ENCODE data around the gene ARHGAP15.

ARHGAP15 gene

GRCh38 chr2:143577489-143577888 is 448.3 kb downstream of the ARHGAP15 start:
- no peak overlapping the region for H3K27ac ChIP-seq
- TF ChIP-seq ZFX (IDR thresholded peaks at IDR 0.05; ENCODE audit: borderline replicate concordance), result no peak
- TF ChIP-seq, protein P1, sequence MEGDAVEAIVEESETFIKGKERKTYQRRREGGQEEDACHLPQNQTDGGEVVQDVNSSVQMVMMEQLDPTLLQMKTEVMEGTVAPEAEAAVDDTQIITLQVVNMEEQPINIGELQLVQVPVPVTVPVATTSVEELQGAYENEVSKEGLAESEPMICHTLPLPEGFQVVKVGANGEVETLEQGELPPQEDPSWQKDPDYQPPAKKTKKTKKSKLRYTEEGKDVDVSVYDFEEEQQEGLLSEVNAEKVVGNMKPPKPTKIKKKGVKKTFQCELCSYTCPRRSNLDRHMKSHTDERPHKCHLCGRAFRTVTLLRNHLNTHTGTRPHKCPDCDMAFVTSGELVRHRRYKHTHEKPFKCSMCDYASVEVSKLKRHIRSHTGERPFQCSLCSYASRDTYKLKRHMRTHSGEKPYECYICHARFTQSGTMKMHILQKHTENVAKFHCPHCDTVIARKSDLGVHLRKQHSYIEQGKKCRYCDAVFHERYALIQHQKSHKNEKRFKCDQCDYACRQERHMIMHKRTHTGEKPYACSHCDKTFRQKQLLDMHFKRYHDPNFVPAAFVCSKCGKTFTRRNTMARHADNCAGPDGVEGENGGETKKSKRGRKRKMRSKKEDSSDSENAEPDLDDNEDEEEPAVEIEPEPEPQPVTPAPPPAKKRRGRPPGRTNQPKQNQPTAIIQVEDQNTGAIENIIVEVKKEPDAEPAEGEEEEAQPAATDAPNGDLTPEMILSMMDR (IDR thresholded peaks at IDR 0.05), result no peak

GRCh38 chr2:143579456-143579855 is 450.2 kb downstream of the ARHGAP15 start:
- no peak overlapping the region for H3K27ac ChIP-seq
- no peak for TF ChIP-seq ZFX (IDR thresholded peaks at IDR 0.05; ENCODE audit: borderline replicate concordance)
- TF ChIP-seq, protein P1 (IDR thresholded peaks at IDR 0.05), result no peak

DNA sequence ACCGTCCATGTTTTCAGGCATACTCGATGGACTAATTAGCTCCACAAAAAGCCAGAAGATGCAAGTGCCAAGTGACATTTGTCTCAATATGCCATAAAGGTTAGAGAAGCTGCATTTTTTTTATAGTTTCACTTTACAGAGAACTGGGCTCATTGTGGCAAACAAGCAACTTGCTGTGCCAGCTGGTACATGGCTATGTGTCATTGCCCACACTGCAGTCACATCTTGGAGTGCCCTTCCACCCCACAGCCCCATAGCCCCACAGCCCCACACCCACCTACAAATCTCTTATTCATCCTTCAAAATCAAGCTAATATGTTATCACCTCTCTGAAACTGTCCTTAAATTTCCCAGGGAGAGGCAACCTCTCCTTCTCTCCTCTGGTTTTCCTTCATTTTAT is 451.9 kb downstream of the ARHGAP15 start:
- no peak for TF ChIP-seq ZFX (IDR thresholded peaks at IDR 0.05; ENCODE audit: borderline replicate concordance)
- TF ChIP-seq, protein P1 (IDR thresholded peaks at IDR 0.05), result no peak
- H3K27ac ChIP-seq, result no peak overlapping the region

- no peak for TF ChIP-seq ZFX (IDR thresholded peaks at IDR 0.05; ENCODE audit: borderline replicate concordance)
- TF ChIP-seq, protein P1 (IDR thresholded peaks at IDR 0.05), result no peak
- no peak overlapping the region for H3K27ac ChIP-seq
These were observed 453.0 kb downstream of the ARHGAP15 start for GRCh38 chr2:143582046-143582747.

GRCh38 chr2:143584936-143585335 is 455.7 kb downstream of the ARHGAP15 start:
- TF ChIP-seq, protein P1 (IDR thresholded peaks at IDR 0.05), result no peak
- no peak for TF ChIP-seq ZFX (IDR thresholded peaks at IDR 0.05; ENCODE audit: borderline replicate concordance)
- no peak overlapping the region for H3K27ac ChIP-seq

DNA sequence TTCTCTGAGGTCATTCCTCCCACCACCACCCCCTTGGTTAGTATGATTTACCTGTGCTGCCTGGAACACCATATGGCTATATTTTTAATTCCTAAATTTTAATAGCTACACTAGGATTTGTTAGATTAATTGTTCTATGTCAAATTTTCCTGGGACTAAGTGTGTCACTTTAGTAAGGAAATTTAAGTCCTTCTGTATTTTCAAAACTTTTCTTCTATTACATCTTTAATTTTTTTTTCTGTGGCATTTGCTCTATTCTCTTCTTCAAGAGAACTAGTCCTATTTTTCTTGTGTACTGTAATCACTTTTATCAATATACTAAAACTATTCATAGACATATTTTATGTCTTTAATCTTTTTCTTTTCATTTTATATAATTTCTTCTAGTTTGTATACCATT is 456.9 kb downstream of the ARHGAP15 start:
- TF ChIP-seq, protein P1 (IDR thresholded peaks at IDR 0.05), result no peak
- no peak for TF ChIP-seq ZFX (IDR thresholded peaks at IDR 0.05; ENCODE audit: borderline replicate concordance)
- no peak overlapping the region for H3K27ac ChIP-seq

GRCh38 chr2:143588746-143589145 is 459.5 kb downstream of the ARHGAP15 start:
- no peak for TF ChIP-seq ZFX (IDR thresholded peaks at IDR 0.05; ENCODE audit: borderline replicate concordance)
- TF ChIP-seq, protein P1 (IDR thresholded peaks at IDR 0.05), result no peak

More at GRCh38 chr2:143588746-143589145, 459.5 kb downstream of the ARHGAP15 start:
- H3K27ac ChIP-seq, result no peak overlapping the region

All from 22Rv1 (cell line).